IPS-15b (cell line): ENCODE measurements around the gene RAET1G.
"Not testable (repeated sequence)": the region's sequence is repeated elsewhere in the genome, so short reads cannot be mapped to it uniquely, and the experiment has no call there.

Source experiments
- H3K27me3 ChIP-seq: one replicate; pipeline ENCODE4 v1.6.1; 2013; ENCODE audit warnings: low read length; ENCODE audit not compliant: control insufficient read depth, insufficient read depth
- H3K36me3 ChIP-seq: one replicate; pipeline ENCODE4 v1.6.1; 2013; ENCODE audit warnings: low read length; ENCODE audit not compliant: control insufficient read depth, insufficient read depth
- H3K4me1 ChIP-seq: one replicate; pipeline ENCODE4 v1.6.1; 2013; ENCODE audit warnings: mild to moderate bottlenecking, low read length; ENCODE audit not compliant: control insufficient read depth, insufficient read depth
- H3K4me3 ChIP-seq: one replicate; pipeline ENCODE4 v1.5.1; 2013; ENCODE audit warnings: low read depth, low read length
- H3K9ac ChIP-seq: one replicate; pipeline ENCODE4 v1.6.1; 2013; ENCODE audit warnings: low read depth, mild to moderate bottlenecking, low read length
- H3K9me3 ChIP-seq: one replicate; pipeline ENCODE4 v1.6.1; 2013; ENCODE audit warnings: mild to moderate bottlenecking, low read length; ENCODE audit not compliant: control insufficient read depth, insufficient read depth

Gene RAET1G

GRCh38 chr6:149917679-149918078 lies 5.2 kb downstream of the RAET1G start:
- H3K4me1 ChIP-seq, result no peaks in the 10 kb centered on the region
- H3K9me3 ChIP-seq, result no peaks in the 10 kb centered on the region
- H3K9ac ChIP-seq, result no peak overlapping the region
- no peaks in the 10 kb centered on the region for H3K36me3 ChIP-seq
- H3K27me3 ChIP-seq, result peaks cover 53% of the 10 kb centered on the region
- H3K4me3 ChIP-seq, result no peak overlapping the region

- Histone ChIP-seq H3K9ac (no peak overlapping the region), H3K27me3 (peaks cover 38% of the 10 kb centered on the region), H3K36me3 (no peaks in the 10 kb centered on the region), H3K9me3 (no peaks in the 10 kb centered on the region), H3K4me1 (no peaks in the 10 kb centered on the region), H3K4me3 (no peak overlapping the region)
These were observed 6.7 kb downstream of the RAET1G start for GRCh38 chr6:149915970-149916865.

- no peak overlapping the region for H3K9ac ChIP-seq
- no peaks in the 10 kb centered on the region for H3K4me1 ChIP-seq
- H3K4me3 ChIP-seq, result no peak overlapping the region
- peaks cover 15% of the 10 kb centered on the region for H3K27me3 ChIP-seq
- no peaks in the 10 kb centered on the region for H3K9me3 ChIP-seq
- H3K36me3 ChIP-seq, result no peaks in the 10 kb centered on the region
These were observed 9.2 kb downstream of the RAET1G start for GRCh38 chr6:149913540-149914240.

GRCh38 chr6:149913085-149913484 lies 9.8 kb downstream of the RAET1G start:
- Histone ChIP-seq H3K9me3 (no peaks in the 10 kb centered on the region), H3K9ac (no peak overlapping the region), H3K4me1 (no peaks in the 10 kb centered on the region), H3K4me3 (no peak overlapping the region), H3K27me3 (peaks cover 10% of the 10 kb centered on the region), H3K36me3 (no peaks in the 10 kb centered on the region)

GRCh38 chr6:149912680-149913079 lies 10.2 kb downstream of the RAET1G start:
- H3K9me3 ChIP-seq, H3K4me3 ChIP-seq, H3K36me3 ChIP-seq, H3K4me1 ChIP-seq, H3K9ac ChIP-seq, H3K27me3 ChIP-seq: not testable (repeated sequence)

- H3K4me1 ChIP-seq, result no peaks in the 10 kb centered on the region
- no peak overlapping the region for H3K9ac ChIP-seq
- H3K27me3 ChIP-seq, result peaks cover 6% of the 10 kb centered on the region
- no peaks in the 10 kb centered on the region for H3K9me3 ChIP-seq
- H3K36me3 ChIP-seq, result no peaks in the 10 kb centered on the region
- H3K4me3 ChIP-seq, result no peak overlapping the region
These were observed 12.2 kb downstream of the RAET1G start for GRCh38 chr6:149910721-149911151.

GRCh38 chr6:149909701-149910470 lies 13.0 kb downstream of the RAET1G start:
- Histone ChIP-seq H3K4me1 (no peaks in the 10 kb centered on the region), H3K9ac (no peak overlapping the region), H3K36me3 (no peaks in the 10 kb centered on the region), H3K4me3 (no peak overlapping the region), H3K27me3 (peaks cover 6% of the 10 kb centered on the region), H3K9me3 (no peaks in the 10 kb centered on the region)

GRCh38 chr6:149908480-149908879 lies 14.4 kb downstream of the RAET1G start:
- H3K27me3 ChIP-seq, H3K36me3 ChIP-seq, H3K9me3 ChIP-seq, H3K9ac ChIP-seq, H3K4me3 ChIP-seq, H3K4me1 ChIP-seq: not testable (repeated sequence)

- Histone ChIP-seq H3K4me3 (no peak overlapping the region), H3K9me3 (no peaks in the 10 kb centered on the region), H3K4me1 (no peaks in the 10 kb centered on the region), H3K27me3 (no peaks in the 10 kb centered on the region), H3K36me3 (no peaks in the 10 kb centered on the region), H3K9ac (no peak overlapping the region)
These were observed 15.6 kb downstream of the RAET1G start for GRCh38 chr6:149907317-149907716.

GRCh38 chr6:149906405-149906804 lies 16.5 kb downstream of the RAET1G start:
- Histone ChIP-seq H3K27me3 (no peaks in the 10 kb centered on the region), H3K9ac (no peak overlapping the region), H3K36me3 (no peaks in the 10 kb centered on the region), H3K4me1 (no peaks in the 10 kb centered on the region), H3K9me3 (no peaks in the 10 kb centered on the region), H3K4me3 (no peak overlapping the region)

- Histone ChIP-seq H3K27me3 (no peaks in the 10 kb centered on the region), H3K9me3 (no peaks in the 10 kb centered on the region), H3K4me3 (no peak overlapping the region), H3K9ac (no peak overlapping the region), H3K4me1 (no peaks in the 10 kb centered on the region), H3K36me3 (no peaks in the 10 kb centered on the region)
These were observed 17.0 kb downstream of the RAET1G start for GRCh38 chr6:149905911-149906371.
